HG03159 (cell line): Measurements from ENCODE around the gene CHRNA5.

Source experiments
- ATAC-seq: cut with Tn5 transposase; IDR thresholded peaks from one replicate; pipeline ENCODE4 v1.9.1; 2021; ENCODE audit warnings: mild to moderate bottlenecking, moderate library complexity; ENCODE audit not compliant: unreplicated experiment

CHRNA5 gene

GRCh38 chr15:78636378-78636859 lies 71.1 kb downstream of the CHRNA5 start:
- no peak for ATAC-seq

- no peak for ATAC-seq
These were observed 72.6 kb downstream of the CHRNA5 start for GRCh38 chr15:78637776-78638435.

GRCh38 chr15:78638658-78639314 lies 73.5 kb downstream of the CHRNA5 start:
- no peak for ATAC-seq

- no peak for ATAC-seq
These were observed 75.3 kb downstream of the CHRNA5 start for GRCh38 chr15:78640527-78641101.

DNA sequence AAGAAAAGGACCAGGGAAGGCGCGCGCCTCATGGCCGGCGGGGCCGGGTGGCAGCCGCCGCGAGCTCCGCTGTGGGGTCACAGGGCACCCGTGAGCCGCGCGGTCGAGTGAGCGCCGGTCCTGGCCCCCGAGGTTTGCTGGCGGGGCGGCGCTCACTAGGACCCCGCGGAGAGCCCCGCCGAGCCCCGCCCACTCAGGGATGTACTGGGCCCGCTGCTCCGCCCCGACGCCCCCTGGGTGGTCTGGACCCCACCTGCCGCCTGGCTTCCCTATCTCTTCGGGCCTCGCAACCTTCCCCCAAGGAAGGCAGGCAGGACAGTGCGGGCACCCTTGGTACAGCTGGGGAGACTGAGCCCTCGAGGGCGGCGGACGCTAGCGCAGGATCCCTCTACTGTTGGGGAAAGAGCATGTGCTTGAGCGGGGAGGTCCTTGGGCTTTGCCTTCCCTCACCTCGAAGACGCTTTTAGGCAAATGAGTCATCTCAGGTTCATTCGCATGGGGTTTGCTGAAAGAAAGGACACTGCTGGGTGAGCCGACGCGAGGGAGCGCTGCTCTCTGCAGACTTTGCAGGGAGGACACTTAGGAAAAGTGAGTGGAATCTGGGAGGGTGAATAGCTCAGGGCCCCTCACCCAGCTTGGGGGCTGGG lies 75.9 kb downstream of the CHRNA5 start, which contains the start of gene CHRNB4:
CHRNB4 (minus strand) TSS at position 109 of the 647 bp plus-strand sequence; CDS start at position 32, 77 bp downstream.
- ATAC-seq: no peak

- no peak for ATAC-seq
These were observed 76.5 kb downstream of the CHRNA5 start for GRCh38 chr15:78641749-78642275.

- ATAC-seq: no peak
These were observed 77.0 kb downstream of the CHRNA5 start for GRCh38 chr15:78642331-78642730.
